SK-N-SH (cell line): ENCODE data around the gene USP19. TPM values are rescaled to one million over a fixed set of nuclear protein-coding genes. Genes with fewer than 3 reads are reported as not detected.

Experiments
- CTCF ChIA-PET: fragments of 300-600, 350-600 bp; formaldehyde crosslinking; extraction: SDS; loops from one replicate; lab custom pipeline; 2021; lab: Yijun Ruan, JAX
- POLR2A ChIA-PET: fragments of 350-600 bp; sonication (Branson Sonifier 250); formaldehyde crosslinking; extraction: SDS; loops from one replicate; lab custom pipeline; 2020; ENCODE audit warnings: antibody characterized with exemption, inconsistent platforms; lab: Yijun Ruan, JAX
- DNase-seq: peaks from one replicate; pipeline ENCODE4 v3.0.0; 2012
- H2AFZ ChIP-seq: fragments of 200-600 bp; sonication (generic); 2 replicates; pipeline ENCODE4 v1.8.1; 2016; ENCODE audit warnings: antibody characterized with exemption, mild to moderate bottlenecking, low read depth
- H3F3A ChIP-seq: fragments of 200-600 bp; sonication (generic); replicated peaks from 2 replicates; pipeline ENCODE3; 2016; ENCODE audit warnings: antibody characterized with exemption, mild to moderate bottlenecking; ENCODE audit not compliant: insufficient read depth
- H3K27ac ChIP-seq, 2 experiments: fragments of 200-500 bp in 1 of 2; fragments of 200-600 bp in 1 of 2; sonication (Bioruptor generic) in 1 of 2; sonication (generic), shearing (Covaris generic) in 1 of 2; 2 replicates each; pipeline versions ENCODE4 v1.5.1 to v1.6.1; 2014 to 2016; ENCODE audit warnings: low read depth in 2 of 2, inconsistent platforms in 1 of 2, low read length in 1 of 2, mild to moderate bottlenecking in 1 of 2, mixed read lengths in 1 of 2
- H3K27me3 ChIP-seq: fragments of 200-600 bp; sonication (generic), shearing (Covaris generic); 2 replicates; pipeline ENCODE4 v1.6.1; 2016; ENCODE audit warnings: mixed run types; ENCODE audit not compliant: insufficient read depth
- H3K36me3 ChIP-seq, 2 experiments: fragments of 200-500 bp in 1 of 2; fragments of 200-600 bp in 1 of 2; sonication (Bioruptor generic) in 1 of 2; sonication (generic) in 1 of 2; replicated peaks in 1 of 2; 2 replicates each; pipeline versions ENCODE3 to v1.5.1; 2014 to 2016; ENCODE audit warnings: low read length in 1 of 2, mild to moderate bottlenecking in 1 of 2; ENCODE audit not compliant: insufficient read depth in 2 of 2, control insufficient read depth in 1 of 2
- H3K4me1 ChIP-seq, 2 experiments: fragments of 200-500 bp in 1 of 2; fragments of 200-600 bp in 1 of 2; sonication (Bioruptor generic) in 1 of 2; sonication (generic), shearing (Covaris generic) in 1 of 2; 2 replicates each; pipeline versions ENCODE4 v1.5.1 to v1.6.1; 2014 to 2016; ENCODE audit warnings: low read depth in 1 of 2, low read length in 1 of 2, mixed run types in 1 of 2; ENCODE audit not compliant: insufficient read depth in 2 of 2, control insufficient read depth in 1 of 2
- H3K4me2 ChIP-seq: fragments of 200-600 bp; sonication (generic), shearing (Covaris generic); 2 replicates; pipeline ENCODE4 v1.6.1; 2017; ENCODE audit warnings: mixed run types
- H3K4me3 ChIP-seq, 2 experiments: fragments of 200-500 bp in 1 of 2; fragments of 200-600 bp in 1 of 2; sonication (Bioruptor generic) in 1 of 2; sonication (generic), shearing (Covaris generic) in 1 of 2; 2 replicates each; pipeline versions ENCODE4 v1.5.1 to v1.8.1; 2014 to 2016; ENCODE audit warnings: low read depth in 2 of 2, inconsistent platforms in 1 of 2, low read length in 1 of 2, mild to moderate bottlenecking in 1 of 2, mixed read lengths in 1 of 2, moderate library complexity in 1 of 2
- H3K79me2 ChIP-seq: fragments of 200-600 bp; sonication (generic); 2 replicates; pipeline ENCODE4 v1.8.1; 2017; ENCODE audit warnings: mild to moderate bottlenecking; ENCODE audit not compliant: insufficient read depth
- H3K9ac ChIP-seq: fragments of 200-600 bp; sonication (generic); 2 replicates; pipeline ENCODE4 v1.6.1; 2017; ENCODE audit warnings: mixed run types
- H3K9me2 ChIP-seq: fragments of 200-600 bp; sonication (generic); 2 replicates; pipeline ENCODE4 v1.6.1; 2017; ENCODE audit warnings: mixed run types
- H3K9me3 ChIP-seq: fragments of 200-600 bp; sonication (generic); 2 replicates; pipeline ENCODE4 v1.6.1; 2017; ENCODE audit warnings: mixed run types, mild to moderate bottlenecking, moderate library complexity
- H4K20me1 ChIP-seq: fragments of 200-600 bp; sonication (generic); 2 replicates; pipeline ENCODE4 v1.6.1; 2017; ENCODE audit warnings: mild to moderate bottlenecking, mixed run types; ENCODE audit not compliant: insufficient read depth
- ELF1 ChIP-seq: IDR thresholded peaks from 2 replicates; pipeline ENCODE4 v1.4.0; 2012
- GABPA ChIP-seq: IDR thresholded peaks from 2 replicates; pipeline ENCODE4 v1.4.0; 2012; ENCODE audit warnings: low read depth, mild to moderate bottlenecking
- JUND ChIP-seq: IDR thresholded peaks from 2 replicates; pipeline ENCODE4 v1.4.0; 2012
- MAX ChIP-seq: IDR thresholded peaks from 2 replicates; pipeline ENCODE4 v1.4.0; 2012; ENCODE audit warnings: low read depth
- NRF1 ChIP-seq: IDR thresholded peaks from 2 replicates; pipeline ENCODE4 v1.6.1; 2012; ENCODE audit warnings: low read depth, mild to moderate bottlenecking, low read length
- POLR2AphosphoS5 ChIP-seq: IDR thresholded peaks from 2 replicates; pipeline ENCODE4 v1.6.1; 2012; ENCODE audit warnings: low read depth, low read length
- REST ChIP-seq: IDR thresholded peaks from 2 replicates; pipeline ENCODE4 v1.6.1; 2012; ENCODE audit warnings: mild to moderate bottlenecking, low read depth, low read length, moderate library complexity
- RXRA ChIP-seq: IDR thresholded peaks from 2 replicates; pipeline ENCODE4 v1.4.0; 2012; ENCODE audit warnings: low read depth, mild to moderate bottlenecking, borderline replicate concordance
- YY1 ChIP-seq: IDR thresholded peaks from 2 replicates; pipeline ENCODE4 v1.4.0; 2012; ENCODE audit warnings: low read depth, mild to moderate bottlenecking
- WGBS: methylation state at CpG from one replicate; pipeline ENCODE4 v1.1.6; 2017; ENCODE audit warnings: low lambda C conversion rate; 5-methylcytosine and 5-hydroxymethylcytosine counted together
- polyA plus RNA-seq, 3 experiments: library from polyadenylated mRNA; depleted of rRNA; stranded (reverse); fragments of >200 nt; gene quantifications; 2 replicates each; pipeline ENCODE4 v1.2.3, GENCODE V29; 2012

USP19 gene
- polyA plus RNA-seq, 1 of the 3 experiments (the other 2 are of a cell fraction) = 75.6 TPM

- TF ChIP-seq REST = peak; percentile 17; the same call in 1 of the 2 replicates
- TF ChIP-seq RXRA = no peak
- TF ChIP-seq ELF1 = peak; percentile 82
- TF ChIP-seq JUND = no peak
- peak; percentile 97 for TF ChIP-seq GABPA
- TF ChIP-seq POLR2AphosphoS5 = peak; percentile 92
- peak; percentile 83 for TF ChIP-seq MAX
- no peak for TF ChIP-seq YY1
- TF ChIP-seq NRF1 = no peak
- TF ChIP-seq, all 33 proteins: peak for 11
These were observed at the start of gene USP19 (continued) for GRCh38 chr3:49120438-49121131.

GRCh38 chr3:49166752-49167556 is 46.3 kb upstream of the USP19 start:
- H4K20me1 ChIP-seq = no peaks in the 10 kb centered on the region
- H3K27ac ChIP-seq = peak overlapping the region in 1 of 2 experiments; percentile 53; a peak in 1 of 4 replicates
- H3K9me3 ChIP-seq = no peaks in the 10 kb centered on the region
- H3K4me3 ChIP-seq = peak overlapping the region; percentile 93 to 95
- H3K9ac ChIP-seq = no peak overlapping the region
- POLR2A ChIA-PET = no interaction called here
- no peak for DNase-seq
- H2AFZ ChIP-seq = peak overlapping the region; percentile 99
- no peaks in the 10 kb centered on the region for H3K9me2 ChIP-seq
- peaks cover 37% of the 10 kb centered on the region for H3K79me2 ChIP-seq
- no peaks in the 10 kb centered on the region for H3F3A ChIP-seq
- no peaks in the 10 kb centered on the region for H3K27me3 ChIP-seq
- H3K4me1 ChIP-seq = peaks cover 3 to 25% of the 10 kb centered on the region in 2 experiments; a peak in 3 of 4 replicates
- peak overlapping the region; percentile 96 for H3K4me2 ChIP-seq
- CTCF ChIA-PET = interaction anchor here (0.7 kb wide), 1 partner anchor 283 kb away, joined by 5 read pairs; no protein-coding TSS in a partner anchor
- H3K36me3 ChIP-seq = peaks cover 14 to 24% of the 10 kb centered on the region in 2 experiments
- TF ChIP-seq JUND = no peak
- WGBS = no CpG with 5 or more reads among the region's 6 CpGs
